Rectal smooth muscle tissue (tissue), 1 donor: ENCODE results near the gene PLXNA4.

Source experiments
- H3K27ac ChIP-seq: one replicate; pipeline ENCODE4 v1.7.0; 2013; ENCODE audit warnings: low read depth, low read length, inconsistent platforms
- H3K27me3 ChIP-seq: one replicate; pipeline ENCODE4 v1.7.0; 2013; ENCODE audit warnings: low read length; ENCODE audit not compliant: control insufficient read depth, insufficient read depth
- H3K36me3 ChIP-seq: one replicate; pipeline ENCODE4 v1.7.0; 2013; ENCODE audit warnings: low read length; ENCODE audit not compliant: control insufficient read depth, insufficient read depth
- H3K4me1 ChIP-seq: one replicate; pipeline ENCODE4 v1.7.0; 2013; ENCODE audit warnings: low read length; ENCODE audit not compliant: control insufficient read depth, insufficient read depth
- H3K4me3 ChIP-seq: one replicate; pipeline ENCODE4 v1.7.0; 2013; ENCODE audit warnings: low read length
- H3K9ac ChIP-seq: one replicate; pipeline ENCODE4 v1.7.0; 2013; ENCODE audit warnings: low read length

PLXNA4 gene

DNA sequence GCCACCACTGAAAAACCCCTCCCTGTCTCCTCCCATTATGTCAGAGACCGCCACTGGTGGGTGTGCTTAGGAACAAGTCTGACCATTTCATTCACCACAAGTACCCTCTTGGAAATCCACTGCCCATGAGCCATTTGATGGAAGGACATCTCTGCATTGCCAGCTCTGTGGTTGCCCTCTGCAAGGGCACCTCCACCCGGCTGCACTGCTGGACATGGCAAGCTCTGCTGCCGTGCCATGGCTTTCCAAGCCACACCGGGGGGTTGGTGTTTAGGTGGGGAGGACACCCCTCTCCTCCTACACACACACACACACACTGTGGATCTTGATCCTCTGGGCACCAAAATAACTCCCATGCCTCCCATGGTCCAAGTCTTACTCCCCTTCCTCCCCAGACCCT, 5.2 kb upstream of the PLXNA4 start:
- Histone ChIP-seq H3K4me3 (no peak overlapping the region), H3K36me3 (no peaks in the 10 kb centered on the region), H3K27ac (no peak overlapping the region), H3K9ac (no peak overlapping the region), H3K4me1 (no peaks in the 10 kb centered on the region), H3K27me3 (peaks cover 4% of the 10 kb centered on the region)

DNA sequence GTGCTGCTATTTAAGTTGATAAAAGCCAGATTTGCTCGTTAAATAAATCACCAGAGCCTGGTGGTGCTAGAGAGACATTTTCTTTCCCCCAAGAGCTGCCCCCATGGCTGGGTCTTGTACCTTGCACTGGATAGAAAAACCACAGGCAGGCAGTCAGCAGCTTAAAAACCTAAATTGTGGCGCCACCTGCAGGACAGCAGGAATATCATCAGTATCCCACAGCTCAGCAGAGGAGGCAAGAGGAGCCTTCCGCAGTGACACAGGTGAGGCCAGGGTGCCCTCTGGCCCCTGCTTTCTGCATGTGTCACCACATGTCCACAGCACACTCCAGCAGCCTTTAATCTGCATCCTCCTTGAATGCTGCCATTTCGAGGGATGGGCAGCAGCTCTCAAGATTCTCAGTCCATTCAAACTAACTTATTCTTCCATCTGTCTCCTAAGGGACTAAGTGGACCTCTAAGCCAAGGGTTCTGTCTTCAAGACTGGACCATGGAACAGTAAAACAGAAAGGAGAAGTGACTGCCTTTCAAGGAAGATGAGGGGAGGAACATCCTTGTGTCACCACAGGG, 4.5 kb upstream of the PLXNA4 start:
- H3K27me3 ChIP-seq, result peaks cover 4% of the 10 kb centered on the region
- no peaks in the 10 kb centered on the region for H3K36me3 ChIP-seq
- H3K4me1 ChIP-seq, result no peaks in the 10 kb centered on the region
- no peak overlapping the region for H3K9ac ChIP-seq
- no peak overlapping the region for H3K27ac ChIP-seq
- H3K4me3 ChIP-seq, result no peak overlapping the region

DNA sequence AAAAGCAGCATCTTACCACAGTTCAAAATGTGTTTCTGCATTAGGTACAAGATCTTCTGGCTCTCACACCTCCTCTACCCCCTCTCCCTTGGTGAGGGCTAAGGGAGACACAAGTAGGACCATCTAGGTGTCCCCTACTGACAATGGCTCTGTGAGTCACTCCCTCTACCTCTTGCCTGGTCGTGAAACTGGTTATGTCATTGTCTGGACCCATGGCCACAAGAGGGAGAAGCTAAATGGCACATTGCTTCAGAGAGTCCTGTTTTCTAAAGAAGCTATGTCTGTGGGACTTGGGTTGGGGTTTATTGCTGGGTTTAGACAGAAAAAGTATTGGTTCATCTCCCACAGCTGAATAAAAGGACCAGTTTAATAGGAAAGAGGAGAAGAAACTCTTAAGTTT, 4.0 kb upstream of the PLXNA4 start:
- peaks cover 3% of the 10 kb centered on the region for H3K4me1 ChIP-seq
- H3K4me3 ChIP-seq, result no peak overlapping the region
- peaks cover 4% of the 10 kb centered on the region for H3K27me3 ChIP-seq
- H3K27ac ChIP-seq, result no peak overlapping the region
- H3K9ac ChIP-seq, result no peak overlapping the region
- H3K36me3 ChIP-seq, result no peaks in the 10 kb centered on the region

- no peak overlapping the region for H3K9ac ChIP-seq
- H3K4me3 ChIP-seq, result no peak overlapping the region
- H3K36me3 ChIP-seq, result no peaks in the 10 kb centered on the region
- peaks cover 6% of the 10 kb centered on the region for H3K4me1 ChIP-seq
- H3K27ac ChIP-seq, result no peak overlapping the region
- peaks cover 9% of the 10 kb centered on the region for H3K27me3 ChIP-seq
Measured at GRCh38 chr7:132579260-132579899, 3.1 kb upstream of the PLXNA4 start.

DNA sequence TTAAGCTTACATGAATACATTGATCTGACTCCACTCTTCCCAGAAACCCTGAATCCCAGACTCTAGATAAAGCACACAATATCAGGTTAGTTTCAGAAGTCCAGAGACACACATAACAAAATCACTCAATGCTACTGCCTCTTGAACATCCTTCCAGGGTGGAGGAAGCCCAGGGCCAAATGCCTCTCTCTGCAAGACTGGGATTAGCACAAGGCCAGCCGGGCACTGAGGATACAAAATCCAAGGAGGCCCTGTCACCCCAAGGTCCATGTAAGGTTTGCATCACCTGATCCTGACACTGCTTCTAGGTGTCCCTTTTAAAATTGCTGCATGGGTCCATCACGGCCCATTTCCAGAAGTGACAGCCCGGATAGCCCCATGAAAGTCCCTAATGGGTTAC, 2.6 kb upstream of the PLXNA4 start:
- Histone ChIP-seq H3K36me3 (no peaks in the 10 kb centered on the region), H3K4me1 (peaks cover 6% of the 10 kb centered on the region), H3K9ac (no peak overlapping the region), H3K27me3 (peaks cover 13% of the 10 kb centered on the region), H3K4me3 (no peak overlapping the region), H3K27ac (no peak overlapping the region)

DNA sequence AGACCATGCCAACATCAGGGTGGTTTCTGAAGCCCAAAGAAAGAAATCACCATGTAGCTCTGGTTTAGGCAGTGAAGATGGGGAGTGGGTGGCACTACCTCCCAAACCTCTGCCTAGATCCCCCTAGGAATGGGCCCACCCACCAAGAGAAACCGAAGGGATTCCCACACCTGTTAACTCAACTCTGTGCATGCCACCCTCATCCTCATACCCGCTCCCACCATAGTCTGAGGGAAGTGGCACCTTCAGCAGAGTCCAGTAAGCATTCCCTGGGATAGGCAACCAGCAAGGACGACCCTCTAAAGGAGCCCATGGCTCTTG, 1.7 kb upstream of the PLXNA4 start:
- H3K4me3 ChIP-seq, result no peak overlapping the region
- peaks cover 15% of the 10 kb centered on the region for H3K27me3 ChIP-seq
- H3K27ac ChIP-seq, result no peak overlapping the region
- H3K9ac ChIP-seq, result no peak overlapping the region
- H3K4me1 ChIP-seq, result peaks cover 6% of the 10 kb centered on the region
- H3K36me3 ChIP-seq, result no peaks in the 10 kb centered on the region

GRCh38 chr7:132577206-132578049, 1.2 kb upstream of the PLXNA4 start:
- Histone ChIP-seq H3K36me3 (no peaks in the 10 kb centered on the region), H3K4me1 (peaks cover 6% of the 10 kb centered on the region), H3K4me3 (peak overlapping the region; percentile 28), H3K27ac (no peak overlapping the region), H3K27me3 (peaks cover 15% of the 10 kb centered on the region), H3K9ac (no peak overlapping the region)

DNA sequence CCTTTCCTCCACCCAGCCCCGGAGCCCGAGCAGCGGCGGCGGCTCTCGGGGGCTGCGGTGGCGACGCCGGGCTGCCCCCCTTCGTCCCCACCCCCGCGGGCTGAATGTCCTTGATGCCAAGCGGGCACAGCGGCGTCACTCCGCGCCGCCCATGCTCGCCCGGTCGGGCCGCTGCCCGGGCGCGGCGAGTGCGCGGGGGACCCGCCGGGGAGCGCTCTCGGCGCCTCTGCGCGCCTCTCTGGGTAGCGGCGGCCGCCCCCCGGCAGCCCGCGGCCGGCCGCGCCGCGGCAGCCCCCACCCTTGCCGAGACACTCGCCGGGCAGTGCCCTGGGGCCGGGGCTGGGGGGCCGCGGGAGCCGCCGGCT, 433 bp upstream of the PLXNA4 start:
- Histone ChIP-seq H3K27me3 (peaks cover 13% of the 10 kb centered on the region), H3K9ac (no peak overlapping the region), H3K36me3 (no peaks in the 10 kb centered on the region), H3K4me3 (peak overlapping the region; percentile 43), H3K4me1 (peaks cover 6% of the 10 kb centered on the region), H3K27ac (no peak overlapping the region)

DNA sequence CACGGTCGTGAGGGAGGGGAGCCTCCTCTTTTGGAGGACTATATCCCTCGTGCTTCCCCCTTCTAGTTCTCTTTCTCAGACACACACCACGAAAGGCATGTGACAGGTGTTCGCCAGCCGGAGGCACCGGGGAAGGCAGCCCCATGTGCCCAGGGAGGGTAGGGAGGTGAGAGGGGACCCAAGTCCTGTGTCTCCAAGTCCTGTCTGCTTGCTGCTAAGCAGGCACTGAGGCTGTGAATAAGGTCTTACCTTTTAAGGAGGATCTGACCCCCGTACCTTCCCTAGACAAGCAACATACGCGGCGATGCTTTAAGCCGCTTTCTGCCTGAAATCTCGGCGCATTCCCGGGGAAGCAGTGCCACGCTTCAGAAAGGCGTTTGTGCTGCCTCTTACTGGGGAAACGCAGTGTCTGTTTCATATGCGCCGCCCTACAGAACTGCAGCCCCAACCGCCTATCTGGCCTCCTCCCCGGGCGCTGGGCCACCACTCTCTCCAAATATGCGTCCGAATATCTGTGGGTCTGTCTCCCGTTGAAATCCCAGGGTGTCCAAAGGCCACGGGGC, 770 bp downstream of the PLXNA4 start:
- Histone ChIP-seq H3K9ac (no peak overlapping the region), H3K4me1 (peaks cover 6% of the 10 kb centered on the region), H3K27ac (no peak overlapping the region)

GRCh38 chr7:132574223-132574622, 2.0 kb downstream of the PLXNA4 start:
- peaks cover 6% of the 10 kb centered on the region for H3K4me1 ChIP-seq
- H3K4me3 ChIP-seq, result no peak overlapping the region
- H3K27ac ChIP-seq, result no peak overlapping the region
- peaks cover 13% of the 10 kb centered on the region for H3K27me3 ChIP-seq
- no peak overlapping the region for H3K9ac ChIP-seq
- no peaks in the 10 kb centered on the region for H3K36me3 ChIP-seq

More for the DNA sequence above, 770 bp downstream of the PLXNA4 start:
- Histone ChIP-seq H3K4me3 (peak overlapping the region; percentile 43), H3K27me3 (peaks cover 13% of the 10 kb centered on the region), H3K36me3 (no peaks in the 10 kb centered on the region)

- H3K27me3 ChIP-seq, result peaks cover 13% of the 10 kb centered on the region
- no peak overlapping the region for H3K9ac ChIP-seq
- no peak overlapping the region for H3K27ac ChIP-seq
- no peaks in the 10 kb centered on the region for H3K36me3 ChIP-seq
- peaks cover 6% of the 10 kb centered on the region for H3K4me1 ChIP-seq
- no peak overlapping the region for H3K4me3 ChIP-seq
Measured at GRCh38 chr7:132573251-132573955, 2.9 kb downstream of the PLXNA4 start.

DNA sequence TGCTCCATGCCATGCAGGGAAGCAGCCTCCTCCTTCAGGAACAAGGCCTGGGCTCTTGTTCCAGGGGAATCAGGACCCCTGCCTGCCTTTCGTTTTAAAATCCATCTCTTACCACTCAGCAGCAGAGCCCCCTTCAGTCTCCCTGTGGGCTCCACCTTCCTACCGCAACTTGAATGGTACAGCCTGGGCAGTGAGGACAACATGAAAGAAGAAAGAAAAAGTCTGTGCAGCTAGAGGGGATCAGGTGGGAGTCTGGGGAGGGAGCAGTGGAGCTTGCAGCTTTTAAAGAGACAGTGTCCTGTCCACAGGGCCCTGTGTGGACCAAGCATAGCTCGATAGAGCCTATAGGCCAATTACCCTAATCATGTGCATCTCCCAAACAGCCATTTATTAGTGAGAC, 3.7 kb downstream of the PLXNA4 start:
- H3K4me1 ChIP-seq, result peaks cover 6% of the 10 kb centered on the region
- no peaks in the 10 kb centered on the region for H3K36me3 ChIP-seq
- no peak overlapping the region for H3K4me3 ChIP-seq
- no peak overlapping the region for H3K9ac ChIP-seq
- peaks cover 11% of the 10 kb centered on the region for H3K27me3 ChIP-seq
- no peak overlapping the region for H3K27ac ChIP-seq
